ENCODE measurements around the gene GART. TPM values are rescaled to one million over a fixed set of nuclear protein-coding genes. Genes with fewer than 3 reads are reported as not detected.
"Not testable (repeated sequence)": the region's sequence is repeated elsewhere in the genome, so short reads cannot be mapped to it uniquely, and the experiment has no call there.

GART gene
- 88.7 TPM for total RNA-seq

DNA sequence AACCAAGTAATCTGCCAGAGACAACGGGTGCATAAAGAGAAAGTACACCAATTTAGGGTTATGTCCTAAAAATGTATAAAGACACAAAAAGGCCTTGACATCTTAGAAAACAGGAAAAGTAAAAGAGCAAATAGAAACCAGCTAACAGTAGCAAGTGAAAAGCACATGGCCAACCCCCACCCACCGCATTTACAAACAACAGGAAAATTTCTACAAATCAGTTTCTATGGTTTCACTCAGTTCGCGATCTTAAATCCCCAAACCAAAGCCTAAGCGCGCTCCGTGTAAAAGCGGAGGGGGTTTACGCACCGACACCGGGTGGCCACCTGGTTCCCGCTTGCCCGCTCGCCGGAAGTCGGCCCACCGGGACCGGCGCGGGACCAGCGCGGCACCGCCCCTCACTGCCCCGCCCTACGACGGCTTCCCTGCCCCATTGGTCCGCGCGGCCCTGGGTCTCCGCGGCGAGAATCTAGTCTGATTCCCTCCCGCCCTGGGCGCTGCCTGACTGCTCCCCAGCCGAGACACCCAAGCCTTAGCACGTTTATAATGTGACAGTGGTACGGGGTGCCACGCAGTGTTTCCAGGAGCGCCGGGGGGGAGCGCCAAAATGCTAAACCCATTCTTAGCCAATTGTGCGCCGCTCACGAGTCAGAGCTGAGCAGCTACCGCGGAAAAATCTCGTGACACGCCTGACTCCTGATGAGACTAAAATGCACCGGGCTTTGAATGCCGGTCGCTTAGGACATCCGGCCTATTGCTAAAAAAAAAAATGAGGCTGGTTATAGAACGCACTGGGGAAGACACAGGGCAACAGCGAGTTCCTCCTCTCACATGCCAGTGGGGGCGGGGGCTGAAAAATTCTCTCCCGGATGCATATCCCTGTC is at the start of gene GART:
TSS of gene GART (minus strand) at position 362 of the 884 bp plus-strand sequence. CDS start 2,802 bp downstream, outside the sequence.
- peak; percentile 82 for DNase-seq

- DNase-seq: peak; percentile 74
These were observed 46.8 kb upstream of the GART start, which contains the start of gene DONSON for GRCh38 chr21:33588485-33589335. Gene DONSON, minus strand, starts transcription at chr21:33588684. Its CDS starts 43 bp downstream, at chr21:33588641.

- DNase-seq: peak; percentile 4
These were observed 46.0 kb upstream of the GART start for GRCh38 chr21:33587792-33588484.

DNA sequence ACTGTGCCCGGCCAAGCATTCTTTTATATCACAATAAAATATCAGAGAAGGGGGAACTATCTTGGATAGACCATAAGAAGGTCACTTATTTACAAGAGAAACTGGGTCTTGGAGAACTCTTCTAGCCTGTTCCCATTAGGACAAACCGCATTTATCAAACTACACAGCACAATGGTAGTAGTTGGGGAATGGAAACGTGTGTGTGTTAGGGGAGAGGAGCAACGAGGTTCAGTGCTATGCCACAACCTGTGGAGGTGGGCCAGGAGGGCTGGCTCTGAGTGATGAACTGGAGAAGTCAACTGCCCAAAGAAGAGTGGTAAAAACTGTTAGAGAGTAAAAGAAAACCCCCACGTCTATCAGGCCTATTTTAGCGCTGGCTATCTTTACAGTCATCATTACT is 45.0 kb upstream of the GART start:
- no peak for DNase-seq

DNA sequence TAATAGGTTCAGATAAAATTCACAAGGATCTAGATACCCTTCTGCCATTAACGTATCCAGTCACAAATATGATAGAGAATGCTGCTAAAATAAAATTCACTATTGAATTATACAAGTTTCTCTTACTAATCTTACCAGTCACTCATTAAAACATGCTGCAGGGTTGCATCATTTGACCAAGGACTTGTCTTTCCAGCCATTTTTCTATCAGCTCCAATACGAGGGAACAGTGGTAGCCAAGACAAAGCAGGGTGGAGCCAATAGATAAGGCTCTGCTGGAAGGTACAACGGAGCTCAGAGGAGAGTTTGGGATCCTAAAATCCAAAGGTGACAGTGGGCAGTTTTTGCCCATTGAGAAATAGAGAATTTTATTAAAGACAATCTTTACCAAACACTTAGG is 42.5 kb upstream of the GART start:
- no peak for DNase-seq

GRCh38 chr21:33578959-33579542 is 37.1 kb upstream of the GART start:
- no peak for DNase-seq

DNA sequence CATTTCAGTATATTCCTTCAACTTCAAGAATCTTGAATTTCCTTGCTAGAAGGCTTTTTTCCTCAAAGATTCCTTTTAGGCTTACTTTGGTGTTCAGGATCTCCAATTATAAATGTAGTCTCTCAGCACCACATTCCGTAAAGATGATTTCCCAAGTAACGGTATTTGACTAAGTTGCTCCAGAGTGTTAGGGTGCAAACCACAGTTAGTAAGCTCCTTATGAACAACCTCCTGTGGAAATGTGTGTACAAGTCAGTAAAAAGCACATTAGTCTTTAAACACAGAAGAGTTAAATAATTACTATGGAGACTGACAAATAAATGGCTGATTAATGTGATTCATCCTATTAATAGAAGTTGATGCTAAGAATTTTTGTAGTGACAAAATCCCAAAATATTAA is 36.3 kb upstream of the GART start:
- no peak for DNase-seq

DNA sequence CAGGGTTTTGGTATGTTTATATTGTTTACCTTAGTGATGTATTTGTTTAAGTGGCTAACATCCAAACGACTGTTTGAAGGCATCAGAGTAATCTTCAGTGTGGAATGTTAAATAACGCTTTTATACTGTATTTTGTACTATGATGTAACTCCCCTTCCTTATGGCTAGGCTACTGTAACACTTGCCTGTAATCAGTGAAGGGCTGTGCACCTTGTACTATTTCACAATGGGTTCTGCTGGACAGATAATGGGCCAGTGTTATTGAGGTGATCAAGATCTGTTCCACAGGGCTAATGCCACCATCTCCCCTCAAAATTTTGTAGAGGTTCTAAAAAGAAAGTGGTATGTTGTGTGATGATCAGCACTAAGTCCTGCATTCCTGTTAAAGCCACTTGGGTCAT is 34.8 kb upstream of the GART start:
- DNase-seq: not testable (repeated sequence)

- DNase-seq: no peak
These were observed 30.4 kb upstream of the GART start for GRCh38 chr21:33572350-33572749.

DNA sequence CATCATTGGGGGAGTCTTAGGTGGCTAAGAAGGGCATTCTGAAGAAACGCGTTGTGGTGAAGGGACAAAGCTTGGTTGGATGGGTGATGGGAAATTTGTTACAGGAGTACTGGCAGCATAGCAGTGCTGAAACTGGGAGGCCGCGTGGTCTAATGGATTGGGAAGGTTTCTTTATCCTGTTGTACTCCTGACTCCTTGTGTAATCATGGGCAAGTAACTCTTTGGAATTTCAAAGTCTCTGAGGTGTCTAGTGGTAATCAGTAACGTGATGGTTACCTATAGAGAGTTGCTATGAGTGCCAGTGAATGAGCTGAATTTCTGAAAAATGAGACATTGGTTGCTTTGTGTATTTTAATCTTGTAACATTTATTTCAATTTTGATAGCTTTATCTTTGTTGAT is 28.1 kb upstream of the GART start:
- DNase-seq: no peak

DNA sequence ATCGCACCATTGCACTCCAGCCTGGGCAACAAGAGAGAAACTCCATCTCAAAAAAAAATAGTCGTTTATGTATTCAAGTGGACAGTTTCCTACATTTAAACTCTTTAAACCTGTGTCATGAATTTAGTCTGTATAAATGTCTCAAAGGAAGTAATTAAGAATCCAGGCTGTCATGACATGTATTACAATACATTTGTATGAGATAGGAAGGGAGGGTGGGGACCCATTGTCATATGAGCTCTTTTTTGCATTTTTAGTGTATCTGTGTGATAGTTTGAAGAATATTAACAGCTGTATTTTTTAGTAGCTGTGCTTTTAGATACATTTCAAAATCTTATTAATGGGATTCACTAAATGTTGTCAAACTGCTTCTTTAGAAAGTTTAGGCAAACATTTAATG is 26.5 kb upstream of the GART start:
- DNase-seq: no peak

GRCh38 chr21:33567914-33568313 is 26.0 kb upstream of the GART start:
- DNase-seq: no peak

DNA sequence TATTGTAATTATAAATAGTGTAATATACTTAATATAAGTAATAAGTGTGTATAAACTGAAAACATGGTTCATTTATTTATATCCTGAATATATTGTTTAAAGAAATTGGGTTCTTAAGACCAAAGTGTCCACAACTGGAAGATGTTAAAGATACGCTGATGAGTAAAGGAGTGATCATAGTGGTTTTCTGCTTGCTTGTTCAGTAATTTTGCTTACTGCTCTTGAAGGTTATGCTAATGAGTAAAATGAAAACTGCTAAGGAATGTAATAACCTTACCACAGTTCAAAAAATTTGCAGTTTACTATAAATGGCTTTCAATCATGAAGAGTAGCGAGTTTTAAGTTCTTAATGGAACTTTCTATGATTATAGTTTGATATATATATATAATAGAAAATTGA is 24.6 kb upstream of the GART start:
- no peak for DNase-seq

DNA sequence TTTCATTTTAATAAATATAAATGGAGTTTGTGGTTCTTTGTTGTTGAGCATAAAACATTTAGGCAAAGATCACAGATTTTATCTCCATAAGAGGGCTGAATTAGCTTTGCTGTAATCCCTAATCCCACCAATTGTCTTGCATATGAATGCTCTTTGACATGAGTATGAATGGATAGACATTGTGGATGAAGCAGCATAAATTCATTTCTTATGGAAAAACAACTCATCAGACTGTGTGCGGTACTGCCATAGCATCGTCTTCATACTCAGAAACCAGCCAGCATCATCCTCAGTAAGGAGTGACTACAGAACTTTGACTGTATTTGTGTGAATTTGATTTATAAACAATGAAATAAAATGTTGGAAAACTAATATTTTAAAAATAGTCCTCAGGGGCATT is 20.5 kb upstream of the GART start:
- no peak for DNase-seq

GRCh38 chr21:33561373-33561772 is 19.5 kb upstream of the GART start:
- no peak for DNase-seq

DNA sequence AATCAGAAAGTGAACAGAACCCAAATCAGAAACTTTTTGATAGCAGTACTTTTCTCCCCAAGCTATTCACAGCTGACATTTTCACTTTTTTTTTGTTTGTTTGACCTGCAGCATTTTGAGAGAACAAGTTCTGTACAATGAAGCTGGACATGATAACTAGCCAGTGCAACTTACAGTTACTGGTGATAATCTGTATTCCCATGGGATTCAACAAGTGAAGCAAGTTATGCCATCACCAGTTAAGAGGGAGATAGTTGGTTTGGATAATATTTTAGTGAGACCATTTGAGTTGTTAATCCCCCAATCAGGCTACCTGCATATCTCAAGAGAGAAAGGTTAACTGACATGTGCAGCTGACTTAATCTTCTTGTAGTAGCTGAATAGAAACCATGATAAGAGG is 19.0 kb upstream of the GART start:
- DNase-seq: no peak

DNA sequence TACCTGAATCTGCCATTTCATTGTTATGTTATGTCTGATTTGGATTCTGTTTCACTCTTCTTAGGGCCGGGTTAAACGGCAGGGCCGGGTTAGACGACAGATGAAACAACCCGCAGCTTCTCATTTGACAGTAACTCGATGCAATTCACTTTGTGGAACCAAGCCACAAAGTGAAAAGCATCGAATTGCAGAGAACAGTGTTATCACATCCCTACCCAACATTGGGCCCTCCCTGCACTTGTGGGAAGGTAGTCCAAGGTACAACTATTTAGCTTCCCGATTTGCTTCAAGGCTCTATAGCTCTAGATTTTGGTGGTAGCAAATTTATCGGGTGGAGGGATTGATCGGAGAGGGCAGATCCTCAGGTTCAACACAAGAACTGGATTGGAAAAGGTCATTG is 17.9 kb upstream of the GART start:
- no peak for DNase-seq

- no peak for DNase-seq
These were observed 17.0 kb upstream of the GART start for GRCh38 chr21:33558777-33559421.

DNA sequence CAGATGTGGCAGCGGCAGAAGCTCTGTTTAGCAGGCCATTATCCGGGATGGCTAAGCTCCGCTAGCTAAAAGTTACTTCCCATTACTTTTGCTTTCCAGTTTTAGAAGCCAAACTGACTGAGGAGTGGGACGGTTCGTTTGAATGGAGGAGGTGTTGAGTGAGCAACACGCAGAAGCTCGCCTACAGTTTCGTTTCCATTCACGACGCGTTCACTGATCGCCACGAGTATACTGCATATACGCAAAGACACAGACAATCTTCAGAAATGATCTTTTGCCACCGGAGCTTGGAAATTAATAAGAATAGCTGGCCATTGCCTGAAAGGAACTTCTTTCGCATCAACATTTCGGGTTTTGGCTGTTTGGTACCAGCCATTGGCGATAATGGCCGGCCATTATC is 15.5 kb upstream of the GART start:
- no peak for DNase-seq

- no peak for DNase-seq
These were observed 13.0 kb upstream of the GART start for GRCh38 chr21:33554982-33555344.

GRCh38 chr21:33554236-33554981 is 12.5 kb upstream of the GART start:
- DNase-seq: no peak
